ENCODE results near the gene SCGB1D1.
"Not testable (repeated sequence)": the region's sequence is repeated elsewhere in the genome, so short reads cannot be mapped to it uniquely, and the experiment has no call there.

SCGB1D1 gene

GRCh38 chr11:62166371-62166770 lies 23.6 kb upstream of the SCGB1D1 start:
- DNase-seq = no peak

GRCh38 chr11:62169448-62169847 lies 20.6 kb upstream of the SCGB1D1 start:
- no peak for DNase-seq

- no peak for DNase-seq
Measured at GRCh38 chr11:62169935-62170334, 20.1 kb upstream of the SCGB1D1 start.

GRCh38 chr11:62171261-62171723 lies 18.7 kb upstream of the SCGB1D1 start:
- peak in 41 of 51 donors; percentile 9 to 86 (median 46) for DNase-seq

- no peak for DNase-seq
Measured at GRCh38 chr11:62172294-62172693, 17.7 kb upstream of the SCGB1D1 start.

GRCh38 chr11:62176766-62177165 lies 13.2 kb upstream of the SCGB1D1 start:
- no peak for DNase-seq

GRCh38 chr11:62179995-62180394 lies 10.0 kb upstream of the SCGB1D1 start:
- no peak for DNase-seq

- no peak for DNase-seq
Measured at GRCh38 chr11:62181097-62181496, 8.9 kb upstream of the SCGB1D1 start.

- no peak for DNase-seq
Measured at GRCh38 chr11:62182147-62182891, 7.7 kb upstream of the SCGB1D1 start.

- DNase-seq = no peak
Measured at GRCh38 chr11:62186195-62186594, 3.8 kb upstream of the SCGB1D1 start.

- no peak for DNase-seq
Measured at GRCh38 chr11:62193952-62194351, 3.9 kb downstream of the SCGB1D1 start.

- not testable (repeated sequence) for DNase-seq
Measured at GRCh38 chr11:62195010-62195409, 5.0 kb downstream of the SCGB1D1 start.

GRCh38 chr11:62195945-62196344 lies 5.9 kb downstream of the SCGB1D1 start:
- no peak for DNase-seq

- not testable (repeated sequence) for DNase-seq
Measured at GRCh38 chr11:62197400-62197799, 7.4 kb downstream of the SCGB1D1 start.

- DNase-seq = no peak
Measured at GRCh38 chr11:62201376-62201775, 11.4 kb downstream of the SCGB1D1 start.

GRCh38 chr11:62202910-62203309 lies 12.9 kb downstream of the SCGB1D1 start:
- no peak for DNase-seq

- no peak for DNase-seq
Measured at GRCh38 chr11:62204430-62204829, 14.4 kb downstream of the SCGB1D1 start.

- DNase-seq = no peak
Measured at GRCh38 chr11:62205441-62205840, 15.4 kb downstream of the SCGB1D1 start.

- DNase-seq = not testable (repeated sequence)
Measured at GRCh38 chr11:62206276-62207066, 16.5 kb downstream of the SCGB1D1 start.

- DNase-seq = no peak
Measured at GRCh38 chr11:62208785-62209144, 18.7 kb downstream of the SCGB1D1 start.

- no peak for DNase-seq
Measured at GRCh38 chr11:62217191-62217748, 27.3 kb downstream of the SCGB1D1 start.

- no peak for DNase-seq
Measured at GRCh38 chr11:62221498-62221897, 31.5 kb downstream of the SCGB1D1 start.

- no peak for DNase-seq
Measured at GRCh38 chr11:62223095-62223494, 33.1 kb downstream of the SCGB1D1 start.

Measured in hypothalamus (tissue), 51 donors.